NCI-H1092 treated with DMSO at 0.1 percent for 48 hours (cell line): ENCODE results near the gene ZC3H18.
A peak's percentile ranks its signal among the peaks of the same experiment; 100 is the strongest.
"Not testable (repeated sequence)": the region's sequence is repeated elsewhere in the genome, so short reads cannot be mapped to it uniquely, and the experiment has no call there.

Experiments used
- DNase-seq: peaks from one replicate; lab custom pipeline; 2025; lab: John Stamatoyannopoulos, UW

Gene ZC3H18

GRCh38 chr16:88608076-88608475, 37.9 kb downstream of the ZC3H18 start:
- DNase-seq = no peak

GRCh38 chr16:88609426-88609825, 39.2 kb downstream of the ZC3H18 start:
- not testable (repeated sequence) for DNase-seq

DNA sequence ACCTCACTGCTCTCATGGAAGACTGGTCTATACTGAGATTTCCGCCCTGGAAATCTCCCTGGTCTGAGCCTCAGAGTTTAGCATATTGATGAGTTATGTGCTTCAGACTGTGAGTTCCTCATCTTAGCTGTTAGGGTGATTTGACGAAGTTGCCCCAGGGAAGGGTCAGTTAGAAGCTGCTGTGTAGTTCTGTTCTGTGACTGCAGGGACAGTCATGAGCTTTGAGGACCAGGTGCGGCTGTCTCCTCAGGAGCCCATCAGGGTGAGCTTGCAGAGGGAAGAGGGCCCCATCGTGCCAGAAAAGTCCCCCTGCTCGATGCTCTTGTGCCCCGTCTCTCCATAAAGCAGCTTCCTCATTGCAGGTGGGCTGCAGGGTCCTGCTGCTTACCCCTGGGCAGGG, 39.9 kb downstream of the ZC3H18 start:
- no peak for DNase-seq

- no peak for DNase-seq
Observed at GRCh38 chr16:88610909-88611812, 41.0 kb downstream of the ZC3H18 start.

- DNase-seq = no peak
Observed at GRCh38 chr16:88613293-88613692, 43.1 kb downstream of the ZC3H18 start.

GRCh38 chr16:88613911-88614817, 44.0 kb downstream of the ZC3H18 start:
- DNase-seq = no peak

DNA sequence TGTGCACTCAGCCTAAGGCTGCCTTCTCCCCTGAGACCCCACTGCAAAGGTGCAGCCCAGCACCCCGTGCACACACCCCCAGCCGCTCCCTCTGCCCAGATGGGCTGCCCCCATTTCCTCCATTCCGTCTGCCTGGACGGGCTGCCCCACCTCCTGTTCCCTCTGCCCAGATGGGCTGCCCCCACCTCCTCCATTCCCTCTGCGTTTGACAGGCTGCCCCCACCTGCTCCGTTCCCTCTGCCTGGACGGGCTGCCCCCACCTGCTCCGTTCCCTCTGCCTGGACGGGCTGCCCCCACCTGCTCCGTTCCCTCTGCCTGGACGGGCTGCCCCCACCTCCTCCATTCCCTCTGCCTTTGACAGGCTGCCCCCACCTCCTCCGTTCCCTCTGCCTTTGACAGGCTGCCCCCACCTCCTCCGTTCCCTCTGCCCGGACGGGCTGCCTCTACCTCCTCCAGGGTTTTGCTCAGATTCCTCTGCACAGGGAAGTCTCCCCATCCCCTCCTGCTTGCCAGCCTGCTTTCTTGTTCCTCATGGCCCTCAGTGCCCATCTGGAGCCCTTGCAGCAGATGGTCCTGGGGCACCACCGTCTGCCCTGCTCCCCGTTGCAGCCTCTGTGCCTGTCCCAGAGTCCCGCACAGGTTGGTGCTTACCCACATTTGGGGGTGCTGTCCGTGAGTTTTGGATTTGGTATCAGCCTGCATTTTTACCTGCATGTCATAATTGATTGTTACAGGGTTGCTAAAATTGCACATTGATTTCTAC, 44.8 kb downstream of the ZC3H18 start:
- no peak for DNase-seq

- DNase-seq = peak; percentile 48
Observed at GRCh38 chr16:88616320-88616719, 46.1 kb downstream of the ZC3H18 start.

DNA sequence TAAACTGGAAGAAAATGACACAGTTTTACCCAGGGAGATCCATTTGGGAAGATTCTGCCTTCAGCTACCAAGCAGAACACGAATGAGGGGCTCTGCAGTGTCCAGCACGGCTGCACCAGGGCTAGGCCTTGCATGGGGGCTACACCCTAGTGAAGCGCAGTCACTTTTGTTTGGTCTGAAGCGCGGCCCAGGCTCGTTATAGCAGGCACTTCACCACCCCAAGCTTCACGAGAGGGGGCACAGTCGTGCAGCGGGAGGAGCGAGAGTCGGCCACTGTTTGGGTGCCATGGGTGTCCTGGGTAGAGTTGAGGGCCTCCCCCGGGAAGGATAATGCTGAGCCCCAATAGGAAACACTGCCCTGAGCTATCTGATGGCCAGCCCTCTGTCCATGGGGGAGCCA, 46.5 kb downstream of the ZC3H18 start:
- peak; percentile 22 for DNase-seq

DNA sequence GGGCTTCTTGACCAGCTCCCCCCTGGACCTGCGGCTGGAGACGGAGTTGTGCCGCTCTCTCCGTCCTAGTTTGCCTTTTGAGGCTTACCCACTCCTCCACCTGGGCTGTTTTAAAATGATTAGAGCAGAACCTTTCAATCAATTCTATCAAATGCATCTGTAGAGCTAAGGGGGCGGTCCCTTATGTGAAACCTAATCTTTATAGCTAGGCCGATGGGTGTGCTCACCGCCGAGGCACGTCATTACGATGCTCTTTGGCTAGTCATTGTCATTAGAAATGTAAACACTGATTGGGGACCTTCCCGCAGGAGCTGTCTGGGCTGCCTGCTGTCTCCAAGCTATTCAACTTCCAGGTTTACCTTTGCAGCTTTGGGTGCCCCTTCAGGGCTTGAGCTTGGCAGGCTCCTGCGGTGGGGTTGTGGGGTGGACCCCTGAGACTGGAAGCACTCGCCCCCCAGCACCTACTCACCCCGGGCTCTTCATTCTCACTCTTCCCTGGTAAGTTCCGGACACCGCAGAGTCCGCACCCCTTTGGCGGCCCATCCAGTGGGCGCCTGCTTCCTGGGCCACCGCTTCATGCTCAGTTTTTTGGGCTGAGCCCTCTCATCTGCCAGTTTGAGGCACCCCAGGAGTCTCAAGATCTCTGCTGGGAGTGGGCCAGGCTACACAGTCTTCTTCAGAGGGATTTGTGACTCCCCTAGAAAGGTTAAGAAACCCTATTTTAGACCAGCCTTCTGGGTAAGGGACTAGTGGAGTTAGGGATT, 47.2 kb downstream of the ZC3H18 start:
- peak; percentile 60 for DNase-seq

DNA sequence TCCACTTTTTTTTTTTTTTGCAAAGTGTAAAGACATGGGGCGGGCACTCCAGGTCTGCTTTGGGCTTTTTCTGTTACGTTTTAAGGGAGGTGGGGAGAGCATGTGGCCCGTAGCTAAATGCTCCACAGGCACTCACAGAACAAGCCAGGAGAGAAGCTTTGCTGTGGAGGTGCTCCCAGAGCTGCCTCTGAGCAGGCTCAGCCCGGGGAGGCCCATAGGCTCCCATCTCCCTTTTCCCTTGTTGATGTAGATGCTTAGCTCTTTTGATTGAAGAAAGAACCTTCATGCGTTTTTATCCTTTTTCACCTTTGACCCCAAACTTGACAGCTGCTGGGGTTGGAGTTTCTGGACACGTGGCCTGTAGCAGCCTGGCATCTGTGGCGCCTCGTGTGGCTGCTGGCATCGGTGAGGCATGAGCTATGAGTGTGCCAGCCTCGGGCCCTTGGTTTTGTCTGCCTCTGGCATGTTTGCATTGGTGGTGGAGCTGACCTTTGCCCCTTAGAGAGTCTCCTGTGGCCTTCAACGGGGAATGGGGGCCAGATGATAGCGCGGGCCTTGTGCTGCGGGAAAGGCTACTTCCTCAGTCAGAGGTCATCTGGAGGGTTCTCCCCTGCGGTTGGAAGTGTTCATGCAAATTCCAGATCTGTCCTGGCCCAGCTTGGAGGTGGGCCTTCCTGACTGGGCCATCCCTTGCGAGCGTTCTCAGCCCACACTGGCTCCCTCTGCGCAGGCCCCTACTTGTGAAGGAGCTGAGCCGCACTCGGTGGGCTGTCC, 48.2 kb downstream of the ZC3H18 start:
- DNase-seq = no peak

DNA sequence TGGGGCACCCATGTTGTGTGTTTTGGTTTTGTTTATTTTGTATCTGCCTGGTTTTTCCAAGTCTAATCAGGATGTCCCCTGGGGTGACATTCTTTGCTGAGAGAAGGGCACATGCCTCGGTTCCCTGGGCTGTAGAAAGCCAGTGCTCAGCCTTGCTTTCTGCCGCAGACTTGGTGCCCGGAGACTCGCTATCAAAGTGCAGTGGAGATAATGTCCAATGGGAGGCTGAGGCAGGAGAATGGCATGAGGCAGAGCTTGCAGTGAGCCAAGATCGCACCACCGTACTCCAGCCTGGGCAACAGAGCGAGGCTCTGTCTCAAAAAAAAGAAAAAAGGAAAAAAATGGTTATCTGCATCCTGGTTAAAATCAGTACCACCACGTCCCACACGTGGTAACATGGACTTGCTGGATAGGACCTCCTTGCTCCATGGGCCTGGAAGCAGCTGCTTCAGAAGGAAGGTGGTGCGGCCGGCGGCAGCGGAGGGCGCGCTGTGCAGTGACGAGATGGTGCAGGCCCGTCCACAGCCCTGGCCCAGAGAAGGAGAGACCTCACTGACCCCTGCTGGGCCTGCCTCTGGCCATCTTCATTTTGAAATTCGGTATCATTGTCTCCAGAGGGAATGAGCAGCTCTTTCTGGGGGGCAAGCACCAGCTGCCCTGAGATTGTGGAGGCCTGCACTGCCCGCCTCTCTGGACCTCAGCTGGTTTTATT, 48.9 kb downstream of the ZC3H18 start:
- no peak for DNase-seq

DNA sequence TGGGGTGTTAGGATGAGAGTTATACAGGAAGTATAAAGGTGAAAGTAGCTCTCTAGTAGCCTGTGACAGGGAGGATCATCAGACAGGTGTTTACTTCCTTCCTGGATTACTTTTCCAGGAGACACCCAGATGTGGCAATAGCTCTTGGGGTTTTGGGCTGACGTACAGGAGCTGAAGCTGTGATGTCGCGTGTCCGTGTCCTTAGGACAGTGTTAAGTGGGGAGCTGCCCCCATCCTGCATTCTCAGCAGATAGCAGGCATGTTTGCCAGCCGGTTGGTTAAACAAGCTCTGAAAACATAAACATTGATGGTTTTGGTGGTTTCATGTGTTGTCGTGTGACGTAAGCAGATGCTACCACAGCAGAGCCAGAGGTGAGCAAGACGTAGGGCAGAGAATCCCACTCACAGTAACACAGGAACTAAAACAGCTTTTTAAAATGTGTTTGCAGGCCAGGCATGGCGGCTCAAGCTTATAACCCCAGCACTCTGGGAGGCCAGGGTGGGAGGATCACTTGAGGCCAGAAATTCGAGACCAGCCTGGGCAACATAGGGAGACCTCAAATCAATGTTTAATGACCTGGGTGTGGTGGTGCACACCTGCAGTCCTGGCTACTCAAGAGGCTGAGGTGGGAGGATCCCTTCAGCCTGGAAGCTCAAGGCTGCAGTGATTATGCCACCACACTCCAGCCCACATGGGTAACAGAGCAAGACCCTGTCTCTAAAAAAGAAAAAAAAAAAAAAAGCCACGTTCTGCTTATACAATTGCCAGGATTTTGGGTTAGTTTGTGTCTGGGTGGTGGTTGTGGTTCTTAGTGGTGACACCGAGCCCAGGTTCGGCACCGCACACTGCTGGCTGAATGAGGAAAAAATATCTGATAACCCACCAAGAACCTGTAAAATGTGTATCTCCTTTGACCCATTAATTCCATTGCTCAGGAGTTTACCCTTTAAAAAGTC, 49.9 kb downstream of the ZC3H18 start:
- no peak for DNase-seq

GRCh38 chr16:88622125-88622524, 51.9 kb downstream of the ZC3H18 start:
- no peak for DNase-seq

GRCh38 chr16:88622866-88623265, 52.7 kb downstream of the ZC3H18 start:
- no peak for DNase-seq

- DNase-seq = no peak
Observed at GRCh38 chr16:88623858-88624257, 53.7 kb downstream of the ZC3H18 start.

GRCh38 chr16:88624481-88624880, 54.3 kb downstream of the ZC3H18 start:
- DNase-seq = no peak

GRCh38 chr16:88624977-88625576, 54.9 kb downstream of the ZC3H18 start:
- no peak for DNase-seq
